Limb (tissue), 2 donors: ENCODE data around the gene SIPA1L3.

Source experiments
- DNase-seq, 2 donors: peaks; one replicate each; pipeline ENCODE4 v3.0.0-alpha.2; 2016; ENCODE audit errors: extremely low spot score in 2 of 2

The SIPA1L3 gene

GRCh38 chr19:38151242-38151641 is 244.2 kb downstream of the SIPA1L3 start:
- DNase-seq: no peak

GRCh38 chr19:38152461-38153379 is 245.7 kb downstream of the SIPA1L3 start:
- DNase-seq: no peak

GRCh38 chr19:38155453-38155852 is 248.4 kb downstream of the SIPA1L3 start:
- DNase-seq: no peak

- DNase-seq: no peak
Observed at GRCh38 chr19:38158730-38159129, 251.7 kb downstream of the SIPA1L3 start.

- DNase-seq: no peak
Observed at GRCh38 chr19:38162094-38162493, 255.1 kb downstream of the SIPA1L3 start.

GRCh38 chr19:38162632-38163031 is 255.6 kb downstream of the SIPA1L3 start:
- DNase-seq: no peak

- DNase-seq: no peak
Observed at GRCh38 chr19:38163419-38164290, 256.6 kb downstream of the SIPA1L3 start.

- no peak for DNase-seq
Observed at GRCh38 chr19:38164526-38164925, 257.5 kb downstream of the SIPA1L3 start.

- no peak for DNase-seq
Observed at GRCh38 chr19:38165335-38165734, 258.3 kb downstream of the SIPA1L3 start.

- DNase-seq: no peak
Observed at GRCh38 chr19:38168637-38169036, 261.6 kb downstream of the SIPA1L3 start.

GRCh38 chr19:38170334-38170733 is 263.3 kb downstream of the SIPA1L3 start:
- no peak for DNase-seq

GRCh38 chr19:38172001-38172400 is 265.0 kb downstream of the SIPA1L3 start:
- no peak for DNase-seq

- DNase-seq: peak; percentile 64 to 71
Observed at GRCh38 chr19:38173291-38174041, 266.5 kb downstream of the SIPA1L3 start.

GRCh38 chr19:38175422-38175821 is 268.4 kb downstream of the SIPA1L3 start:
- no peak for DNase-seq

- DNase-seq: no peak
Observed at GRCh38 chr19:38180071-38180470, 273.1 kb downstream of the SIPA1L3 start.

- no peak for DNase-seq
Observed at GRCh38 chr19:38182536-38183210, 275.7 kb downstream of the SIPA1L3 start.

- DNase-seq: peak; percentile 36 to 73
Observed at GRCh38 chr19:38183251-38183897, 276.4 kb downstream of the SIPA1L3 start.

GRCh38 chr19:38184815-38185214 is 277.8 kb downstream of the SIPA1L3 start:
- no peak for DNase-seq

GRCh38 chr19:38185562-38185961 is 278.6 kb downstream of the SIPA1L3 start:
- DNase-seq: no peak

GRCh38 chr19:38190061-38190460 is 283.1 kb downstream of the SIPA1L3 start:
- no peak for DNase-seq
